Measurements from ENCODE around the gene CLIC3. TPM values are rescaled to one million over a fixed set of nuclear protein-coding genes. Genes with fewer than 3 reads are reported as not detected.
"Not testable (repeated sequence)": the region's sequence is repeated elsewhere in the genome, so short reads cannot be mapped to it uniquely, and the experiment has no call there.

CLIC3 gene
- total RNA-seq, 2 donors from 2014 or later: 0.26 TPM; not detected in 1

- Mint-ChIP-seq H3K27ac (no peak overlapping the region), H3K9me3 (no peaks in the 10 kb centered on the region), H3K27me3 (no peaks in the 10 kb centered on the region), H3K4me1 (no peaks in the 10 kb centered on the region), H3K4me3 (no peak overlapping the region), H3K36me3 (ENCODE audit: low read depth) (peaks cover 3% of the 10 kb centered on the region)
- ATAC-seq (replicated peaks): peak; percentile 61
Observed at GRCh38 chr9:137006116-137007003, 10.0 kb upstream of the CLIC3 start.

- H3K4me3 Mint-ChIP-seq; H3K27me3 Mint-ChIP-seq; H3K36me3 Mint-ChIP-seq (ENCODE audit: low read depth); H3K4me1 Mint-ChIP-seq; H3K27ac Mint-ChIP-seq; H3K9me3 Mint-ChIP-seq; ATAC-seq (replicated peaks): not testable (repeated sequence)
Observed at GRCh38 chr9:137004285-137004684, 7.9 kb upstream of the CLIC3 start.

- Mint-ChIP-seq H3K4me3 (no peak overlapping the region), H3K36me3 (ENCODE audit: low read depth) (no peaks in the 10 kb centered on the region), H3K27ac (no peak overlapping the region), H3K4me1 (peaks cover 18% of the 10 kb centered on the region), H3K9me3 (no peaks in the 10 kb centered on the region), H3K27me3 (no peaks in the 10 kb centered on the region)
- ATAC-seq (replicated peaks): no peak
Observed at GRCh38 chr9:137002646-137003041, 6.3 kb upstream of the CLIC3 start.

GRCh38 chr9:137001857-137002645 lies 5.7 kb upstream of the CLIC3 start:
- Mint-ChIP-seq H3K36me3 (ENCODE audit: low read depth) (no peaks in the 10 kb centered on the region), H3K27me3 (no peaks in the 10 kb centered on the region), H3K4me3 (no peak overlapping the region), H3K9me3 (no peaks in the 10 kb centered on the region), H3K27ac (no peak overlapping the region), H3K4me1 (peaks cover 21% of the 10 kb centered on the region)
- ATAC-seq (replicated peaks): no peak

GRCh38 chr9:137000177-137000930 lies 4.0 kb upstream of the CLIC3 start:
- peak overlapping the region; percentile 49 for H3K27ac Mint-ChIP-seq
- ATAC-seq (replicated peaks): peak; percentile 84
- peaks cover 21% of the 10 kb centered on the region for H3K4me1 Mint-ChIP-seq
- H3K36me3 Mint-ChIP-seq (ENCODE audit: low read depth): no peaks in the 10 kb centered on the region
- H3K9me3 Mint-ChIP-seq: no peaks in the 10 kb centered on the region
- H3K27me3 Mint-ChIP-seq: no peaks in the 10 kb centered on the region
- H3K4me3 Mint-ChIP-seq: peak overlapping the region; percentile 47

GRCh38 chr9:136997830-136998234 lies 1.5 kb upstream of the CLIC3 start:
- H3K9me3 Mint-ChIP-seq: no peaks in the 10 kb centered on the region
- peaks cover 21% of the 10 kb centered on the region for H3K4me1 Mint-ChIP-seq
- H3K4me3 Mint-ChIP-seq: peak overlapping the region; percentile 65
- H3K27ac Mint-ChIP-seq: peak overlapping the region; percentile 70
- H3K27me3 Mint-ChIP-seq: no peaks in the 10 kb centered on the region
- peaks cover 10% of the 10 kb centered on the region for H3K36me3 Mint-ChIP-seq (ENCODE audit: low read depth)
- peak; percentile 27 for ATAC-seq (replicated peaks)

GRCh38 chr9:136997371-136997770 lies 1.0 kb upstream of the CLIC3 start:
- no peak for ATAC-seq (replicated peaks)
- peaks cover 21% of the 10 kb centered on the region for H3K4me1 Mint-ChIP-seq
- peak overlapping the region; percentile 70 for H3K27ac Mint-ChIP-seq
- H3K9me3 Mint-ChIP-seq: no peaks in the 10 kb centered on the region
- H3K36me3 Mint-ChIP-seq (ENCODE audit: low read depth): peaks cover 10% of the 10 kb centered on the region
- peak overlapping the region; percentile 65 for H3K4me3 Mint-ChIP-seq
- H3K27me3 Mint-ChIP-seq: no peaks in the 10 kb centered on the region

GRCh38 chr9:136995772-136996311 lies 526 bp downstream of the CLIC3 start:
- no peaks in the 10 kb centered on the region for H3K9me3 Mint-ChIP-seq
- H3K36me3 Mint-ChIP-seq (ENCODE audit: low read depth): peaks cover 10% of the 10 kb centered on the region
- ATAC-seq (replicated peaks): no peak
- no peak overlapping the region for H3K27ac Mint-ChIP-seq
- no peaks in the 10 kb centered on the region for H3K27me3 Mint-ChIP-seq
- H3K4me1 Mint-ChIP-seq: peaks cover 21% of the 10 kb centered on the region
- peak overlapping the region; percentile 34 for H3K4me3 Mint-ChIP-seq

- Mint-ChIP-seq H3K9me3 (no peaks in the 10 kb centered on the region), H3K4me3 (no peak overlapping the region), H3K27me3 (no peaks in the 10 kb centered on the region), H3K4me1 (peaks cover 16% of the 10 kb centered on the region), H3K27ac (no peak overlapping the region), H3K36me3 (ENCODE audit: low read depth) (peaks cover 10% of the 10 kb centered on the region)
- ATAC-seq (replicated peaks): no peak
Observed at GRCh38 chr9:136995362-136995761, 1.0 kb downstream of the CLIC3 start.

- no peak for ATAC-seq (replicated peaks)
- Mint-ChIP-seq H3K27me3 (no peaks in the 10 kb centered on the region), H3K9me3 (no peaks in the 10 kb centered on the region), H3K4me1 (peaks cover 11% of the 10 kb centered on the region), H3K4me3 (no peak overlapping the region), H3K27ac (no peak overlapping the region), H3K36me3 (ENCODE audit: low read depth) (peaks cover 10% of the 10 kb centered on the region)
Observed at GRCh38 chr9:136994888-136995230, 1.5 kb downstream of the CLIC3 start.

- no peak for ATAC-seq (replicated peaks)
- H3K4me3 Mint-ChIP-seq: peak overlapping the region; percentile 77
- H3K27ac Mint-ChIP-seq: no peak overlapping the region
- H3K27me3 Mint-ChIP-seq: no peaks in the 10 kb centered on the region
- H3K36me3 Mint-ChIP-seq (ENCODE audit: low read depth): peaks cover 10% of the 10 kb centered on the region
- H3K4me1 Mint-ChIP-seq: peaks cover 11% of the 10 kb centered on the region
- no peaks in the 10 kb centered on the region for H3K9me3 Mint-ChIP-seq
Observed at GRCh38 chr9:136994180-136994887, 2.0 kb downstream of the CLIC3 start.

GRCh38 chr9:136992819-136993369 lies 3.5 kb downstream of the CLIC3 start:
- Mint-ChIP-seq H3K27ac (no peak overlapping the region), H3K27me3 (peaks cover 1% of the 10 kb centered on the region), H3K4me3 (peak overlapping the region; percentile 77), H3K36me3 (ENCODE audit: low read depth) (peaks cover 10% of the 10 kb centered on the region), H3K4me1 (peaks cover 6% of the 10 kb centered on the region), H3K9me3 (no peaks in the 10 kb centered on the region)
- ATAC-seq (replicated peaks): no peak

GRCh38 chr9:136991993-136992818 lies 4.2 kb downstream of the CLIC3 start, which contains the start of gene PAXX:
Gene PAXX (plus strand): TSS chr9:136992422. CDS start chr9:136992444, 22 bp downstream.
- peaks cover 10% of the 10 kb centered on the region for H3K36me3 Mint-ChIP-seq (ENCODE audit: low read depth)
- H3K4me3 Mint-ChIP-seq: peak within 1 kb of the TSS; percentile 77
- H3K9me3 Mint-ChIP-seq: no peaks in the 10 kb centered on the region
- peak; percentile 94 for ATAC-seq (replicated peaks)
- H3K27me3 Mint-ChIP-seq: peaks cover 4% of the 10 kb centered on the region
- no peaks in the 10 kb centered on the region for H3K4me1 Mint-ChIP-seq
- H3K27ac Mint-ChIP-seq: peak within 1 kb of the TSS; percentile 80

All from activated T-helper 17 cell treated with anti-CD3 and anti-CD28 coated beads, Interleukin-2, amount 50 U/mL, for 72 hours (primary cell).